Measurements from ENCODE around the gene PRDM8. TPM values are rescaled to one million over a fixed set of nuclear protein-coding genes. Genes with fewer than 3 reads are reported as not detected.

Gene PRDM8
- total RNA-seq, 4 donors from 2014 or later, result 1.3 to 5.4 (median 2.4) TPM

DNA sequence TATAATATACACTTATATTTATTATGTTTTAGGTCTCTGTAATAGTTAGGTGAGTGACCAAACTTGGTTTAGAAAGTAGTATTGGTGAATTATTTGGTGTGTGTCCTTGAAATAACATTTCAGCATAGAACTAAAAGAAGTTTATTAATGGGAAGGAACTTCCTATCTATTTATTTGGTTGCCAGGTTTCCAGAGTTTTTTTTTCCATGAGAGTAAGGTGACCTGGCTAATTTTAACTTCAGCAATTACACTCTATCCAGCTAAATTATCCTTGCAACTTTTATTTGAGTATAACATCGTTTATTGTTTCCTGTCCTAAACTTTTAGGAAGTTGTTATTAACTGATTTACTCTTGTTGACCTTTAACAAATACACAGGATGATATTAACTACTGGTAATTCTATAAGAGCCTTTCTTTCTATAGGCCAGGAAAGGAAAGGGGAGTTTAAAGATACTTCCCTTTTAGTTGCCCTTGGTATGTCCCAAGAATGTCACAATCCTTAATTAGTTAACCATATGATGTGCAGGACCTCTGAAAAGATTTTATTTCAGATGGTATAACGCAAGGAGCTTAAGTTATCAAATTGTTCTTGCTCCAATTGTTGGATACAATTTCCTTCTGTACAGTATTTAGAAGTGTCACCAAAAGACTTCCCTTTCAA, 18.9 kb downstream of the PRDM8 start:
- H3K27me3 ChIP-seq, result peaks cover 7% of the 10 kb centered on the region
- H3K4me3 ChIP-seq (replicated peaks in 1 of 3), result no peak overlapping the region
- WGBS, 2 donors, result 53 to 56% methylated on average over 2 of the region's 2 CpGs
- intact Hi-C loops (cut with DNase I), result loop anchor here (10.0 kb wide), 1 partner anchor 1261 kb away; no protein-coding TSS in a partner anchor
- no peak for TF ChIP-seq POLR2A (IDR thresholded peaks at IDR 0.05)
- TF ChIP-seq, protein P1, sequence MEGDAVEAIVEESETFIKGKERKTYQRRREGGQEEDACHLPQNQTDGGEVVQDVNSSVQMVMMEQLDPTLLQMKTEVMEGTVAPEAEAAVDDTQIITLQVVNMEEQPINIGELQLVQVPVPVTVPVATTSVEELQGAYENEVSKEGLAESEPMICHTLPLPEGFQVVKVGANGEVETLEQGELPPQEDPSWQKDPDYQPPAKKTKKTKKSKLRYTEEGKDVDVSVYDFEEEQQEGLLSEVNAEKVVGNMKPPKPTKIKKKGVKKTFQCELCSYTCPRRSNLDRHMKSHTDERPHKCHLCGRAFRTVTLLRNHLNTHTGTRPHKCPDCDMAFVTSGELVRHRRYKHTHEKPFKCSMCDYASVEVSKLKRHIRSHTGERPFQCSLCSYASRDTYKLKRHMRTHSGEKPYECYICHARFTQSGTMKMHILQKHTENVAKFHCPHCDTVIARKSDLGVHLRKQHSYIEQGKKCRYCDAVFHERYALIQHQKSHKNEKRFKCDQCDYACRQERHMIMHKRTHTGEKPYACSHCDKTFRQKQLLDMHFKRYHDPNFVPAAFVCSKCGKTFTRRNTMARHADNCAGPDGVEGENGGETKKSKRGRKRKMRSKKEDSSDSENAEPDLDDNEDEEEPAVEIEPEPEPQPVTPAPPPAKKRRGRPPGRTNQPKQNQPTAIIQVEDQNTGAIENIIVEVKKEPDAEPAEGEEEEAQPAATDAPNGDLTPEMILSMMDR (IDR thresholded peaks at IDR 0.05), result no peak
- H3K36me3 ChIP-seq, result no peaks in the 10 kb centered on the region
- no peak overlapping the region for H3K27ac ChIP-seq
- DNase-seq, result no peak
- H3K4me1 ChIP-seq, result no peaks in the 10 kb centered on the region
- H3K9me3 ChIP-seq, result no peaks in the 10 kb centered on the region

DNA sequence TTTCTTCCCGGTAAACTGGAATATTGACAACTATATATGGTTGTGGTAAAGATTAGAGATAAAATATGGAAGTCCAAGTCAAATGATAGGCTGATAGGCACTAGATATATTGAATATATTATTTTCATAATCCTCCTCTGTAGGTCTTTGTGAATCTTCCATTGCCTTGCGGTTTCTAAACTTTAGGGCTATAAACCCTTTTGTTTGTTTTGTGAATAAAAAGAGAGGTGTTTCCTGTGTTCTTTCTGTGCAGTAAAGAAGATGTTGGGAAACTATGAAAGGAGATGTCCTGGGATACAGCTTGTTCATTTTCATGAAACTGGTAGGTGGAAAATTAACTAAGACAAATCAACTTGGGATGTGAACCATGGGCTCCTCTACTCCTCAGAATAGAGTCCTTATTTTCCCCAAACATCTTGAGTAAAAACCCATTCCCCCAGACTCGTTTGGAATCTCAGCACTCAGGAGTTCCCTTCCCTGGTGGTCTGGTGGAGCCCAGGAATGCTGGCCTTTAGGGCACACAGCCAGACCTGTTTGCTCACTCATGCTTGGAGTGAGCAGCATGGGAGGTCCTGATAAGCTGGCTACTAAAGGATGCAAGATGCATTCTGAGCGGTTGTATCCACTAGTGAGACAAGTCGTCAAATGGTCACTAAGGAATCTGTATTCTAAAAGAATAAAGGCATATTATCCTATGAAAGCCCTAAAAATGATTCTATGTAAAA, 22.2 kb downstream of the PRDM8 start:
- WGBS, 2 donors, result 44% methylated on average over 5 of the region's 5 CpGs
- TF ChIP-seq, protein P1 (IDR thresholded peaks at IDR 0.05), result no peak
- TF ChIP-seq POLR2A (IDR thresholded peaks at IDR 0.05), result no peak
- intact Hi-C loops (cut with DNase I), result loop anchor here (10.0 kb wide), 2 partner anchors 105 to 1265 kb away; no protein-coding TSS in a partner anchor

DNA sequence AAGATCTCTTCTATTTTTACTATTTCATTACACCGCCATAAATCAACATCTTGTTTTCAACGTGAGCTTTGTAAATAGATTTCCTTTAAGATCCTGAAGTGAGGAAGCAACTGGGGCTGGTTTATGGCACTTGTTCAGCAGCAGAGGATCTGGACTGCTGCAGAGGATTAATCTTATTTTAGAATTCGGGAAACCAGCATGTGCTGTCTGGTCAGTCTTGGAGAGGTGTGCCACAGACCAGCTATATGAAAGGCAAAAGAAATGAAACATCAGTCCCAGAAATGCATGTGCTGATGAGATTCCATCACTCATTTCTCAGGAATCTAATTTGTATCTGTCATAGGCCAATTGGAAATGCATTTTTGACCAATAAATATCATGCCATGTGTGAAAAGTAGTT, 23.4 kb downstream of the PRDM8 start:
- Histone ChIP-seq H3K27ac (no peak overlapping the region), H3K4me3 (replicated peaks in 1 of 3) (no peak overlapping the region), H3K9me3 (no peaks in the 10 kb centered on the region), H3K27me3 (peaks cover 7% of the 10 kb centered on the region), H3K36me3 (no peaks in the 10 kb centered on the region), H3K4me1 (no peaks in the 10 kb centered on the region)
- TF ChIP-seq, protein P1 (IDR thresholded peaks at IDR 0.05), result no peak
- TF ChIP-seq POLR2A (IDR thresholded peaks at IDR 0.05), result no peak
- intact Hi-C loops (cut with DNase I), result loop anchor here (10.0 kb wide), 1 partner anchor 104 kb away; no protein-coding TSS in a partner anchor
- WGBS, 2 donors, result 42 to 47% methylated on average over 3 of the region's 3 CpGs
- no peak for DNase-seq

More for the DNA sequence above, 22.2 kb downstream of the PRDM8 start:
- Histone ChIP-seq H3K4me3 (replicated peaks in 1 of 3) (no peak overlapping the region), H3K27ac (no peak overlapping the region), H3K36me3 (no peaks in the 10 kb centered on the region), H3K4me1 (no peaks in the 10 kb centered on the region), H3K9me3 (no peaks in the 10 kb centered on the region), H3K27me3 (peaks cover 7% of the 10 kb centered on the region)
- DNase-seq, result no peak

DNA sequence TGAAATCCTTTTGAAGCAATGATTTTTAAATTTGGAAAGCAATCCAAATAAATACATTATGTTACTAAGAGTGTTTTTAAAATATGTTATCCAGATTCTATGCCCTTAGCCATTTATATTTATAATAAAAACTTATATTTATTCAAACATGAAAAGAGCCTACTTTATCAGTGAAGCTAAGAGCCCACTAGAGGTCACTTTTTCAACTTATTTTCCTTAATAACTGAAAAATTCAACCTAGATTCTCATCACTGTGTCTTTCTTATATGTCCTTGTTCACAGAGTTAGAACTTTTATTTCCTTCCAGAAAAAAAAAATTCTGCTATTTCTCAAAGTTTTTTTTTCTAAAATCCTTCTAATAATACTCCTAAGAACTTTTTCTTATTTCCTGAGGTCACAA, 23.9 kb downstream of the PRDM8 start:
- Histone ChIP-seq H3K9me3 (no peaks in the 10 kb centered on the region), H3K27me3 (peaks cover 7% of the 10 kb centered on the region), H3K27ac (no peak overlapping the region), H3K36me3 (no peaks in the 10 kb centered on the region), H3K4me1 (no peaks in the 10 kb centered on the region), H3K4me3 (replicated peaks in 1 of 3) (no peak overlapping the region)
- no peak for DNase-seq
- intact Hi-C loops (cut with DNase I), result loop anchor here (10.0 kb wide), 1 partner anchor 104 kb away; no protein-coding TSS in a partner anchor
- no peak for TF ChIP-seq POLR2A (IDR thresholded peaks at IDR 0.05)
- TF ChIP-seq, protein P1 (IDR thresholded peaks at IDR 0.05), result peak in 3 of 6 experiments; percentile 17 to 35 (median 21)

DNA sequence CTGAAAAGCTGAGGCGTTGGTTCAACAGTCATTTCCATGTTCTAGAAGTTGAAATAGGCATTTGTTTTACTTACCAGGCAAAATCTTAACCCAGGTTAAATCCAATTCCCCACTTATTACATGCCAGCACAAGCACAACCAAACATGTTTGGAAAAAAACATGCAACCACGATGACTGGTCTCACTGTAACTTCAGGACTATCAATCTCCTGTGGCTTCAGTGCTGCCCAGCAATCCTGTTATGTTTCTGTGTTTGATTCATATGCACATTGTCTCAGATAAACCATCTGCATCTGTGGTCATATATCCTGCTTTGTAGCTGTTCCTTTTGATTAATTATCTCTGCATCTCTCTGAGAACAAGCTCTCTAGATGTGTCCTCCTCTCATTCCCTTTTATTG, 28.3 kb downstream of the PRDM8 start:
- DNase-seq, result no peak
- H3K27me3 ChIP-seq, result peaks cover 4% of the 10 kb centered on the region
- no peak overlapping the region for H3K27ac ChIP-seq
- TF ChIP-seq POLR2A (IDR thresholded peaks at IDR 0.05), result no peak
- TF ChIP-seq, protein P1 (IDR thresholded peaks at IDR 0.05), result no peak
- H3K9me3 ChIP-seq, result no peaks in the 10 kb centered on the region
- H3K4me1 ChIP-seq, result no peaks in the 10 kb centered on the region
- no peak overlapping the region for H3K4me3 ChIP-seq (replicated peaks in 1 of 3)
- intact Hi-C loops (cut with DNase I), result loop anchor here (10.0 kb wide), 1 partner anchor 99 kb away; no protein-coding TSS in a partner anchor
- H3K36me3 ChIP-seq, result no peaks in the 10 kb centered on the region
- WGBS, 2 donors, result 78 to 87% methylated on average over 2 of the region's 2 CpGs

Data from thyroid gland (tissue), 4 donors.